GM12878 (cell line): ENCODE measurements around the gene PNISR. TPM values are rescaled to one million over a fixed set of nuclear protein-coding genes. Genes with fewer than 3 reads are reported as not detected.
A peak's percentile ranks its signal among the peaks of the same experiment; 100 is the strongest.

ENCODE experiments used
- BACH1 ChIP-seq: fragments of 450-650 bp; IDR thresholded peaks from 2 replicates; pipeline ENCODE4 v1.6.1; 2017; ENCODE audit warnings: mild to moderate bottlenecking, borderline replicate concordance
- BHLHE40 ChIP-seq, 2 experiments: fragments of 450-650 bp in 1 of 2; IDR thresholded peaks; 2 replicates each; pipeline ENCODE4 v1.6.1; 2011 to 2017; ENCODE audit warnings: low read depth in 2 of 2, borderline replicate concordance in 1 of 2, improper control_type of control experiment in 1 of 2, low read length in 1 of 2, mild to moderate bottlenecking in 1 of 2
- DPF2 ChIP-seq: fragments of 450-650 bp; IDR thresholded peaks from 2 replicates; pipeline ENCODE4 v1.6.1; 2017; ENCODE audit warnings: mild to moderate bottlenecking
- FOXK2 ChIP-seq: fragments of 450-650 bp; IDR thresholded peaks from 2 replicates; pipeline ENCODE4 v1.6.1; 2017; ENCODE audit warnings: mild to moderate bottlenecking, moderate library complexity
- FOXM1 ChIP-seq: IDR thresholded peaks from 2 replicates; pipeline ENCODE4 v1.6.1; 2012; ENCODE audit warnings: low read depth, mild to moderate bottlenecking, inconsistent platforms, low read length, moderate library complexity
- IKZF2 ChIP-seq, 2 experiments: fragments of 450-650 bp; IDR thresholded peaks; 2 replicates each; pipeline ENCODE4 v1.6.1; 2017; ENCODE audit warnings: mild to moderate bottlenecking in 2 of 2, moderate library complexity in 2 of 2
- JUNB ChIP-seq: IDR thresholded peaks from 2 replicates; pipeline ENCODE4 v1.6.1; 2016; ENCODE audit warnings: antibody characterized with exemption, mild to moderate bottlenecking
- MTA2 ChIP-seq: fragments of 450-650 bp; IDR thresholded peaks from 2 replicates; pipeline ENCODE4 v1.6.1; 2016; ENCODE audit warnings: low read depth, mild to moderate bottlenecking, moderate library complexity
- MXI1 ChIP-seq: fragments of 150-350 bp; IDR thresholded peaks from 2 replicates; pipeline ENCODE4 v1.6.1; 2011; ENCODE audit warnings: low read depth, mild to moderate bottlenecking, inconsistent platforms, low read length, improper control_type of control experiment
- NFIC ChIP-seq: IDR thresholded peaks from 2 replicates; pipeline ENCODE4 v1.6.1; 2012; ENCODE audit warnings: low read depth, mild to moderate bottlenecking, inconsistent platforms, low read length, moderate library complexity
- PBX3 ChIP-seq: IDR thresholded peaks from 2 replicates; pipeline ENCODE4 v1.6.1; 2011; ENCODE audit warnings: mild to moderate bottlenecking, low read depth, low read length, moderate library complexity; ENCODE audit not compliant: insufficient replicate concordance
- RUNX3 ChIP-seq: IDR thresholded peaks from 2 replicates; pipeline ENCODE4 v1.6.1; 2012; ENCODE audit warnings: low read length, inconsistent platforms
- USF2 ChIP-seq: IDR thresholded peaks from 2 replicates; pipeline ENCODE4 v1.6.1; 2011; ENCODE audit warnings: low read depth, low read length, improper control_type of control experiment, borderline replicate concordance
- ZNF274 ChIP-seq: IDR thresholded peaks from one replicate; pipeline ENCODE4 v1.8.0; 2011; ENCODE audit not compliant: insufficient read length, insufficient read depth
- ZNF687 ChIP-seq: fragments of 450-650 bp; IDR thresholded peaks from 2 replicates; pipeline ENCODE4 v1.6.1; 2017; ENCODE audit warnings: mild to moderate bottlenecking, moderate library complexity
- polyA plus RNA-seq, 11 experiments: library from polyadenylated mRNA; depleted of rRNA in 4 of 11; unstranded in 6 of 11; stranded (reverse) in 5 of 11; fragments of >200 nt; fragmentation: Nextera tagmentation in 4 of 11; fragmentation: Illumina TruSeq in 1 of 11; extraction: Ambion mirVana in 4 of 11; extraction: Trizol in 1 of 11; gene quantifications; 1 replicate in 1 of 11; 2 replicates in 10 of 11; pipeline versions ENCODE4 v1.2.1 to v1.2.3, GENCODE V29; 2011 to 2016; ENCODE audit warnings: inconsistent platforms in 2 of 11, missing spikeins in 2 of 11, low read depth in 1 of 11
- total RNA-seq, 4 experiments: library from RNA; depleted of rRNA in 3 of 4; stranded (reverse); fragments of >200 nt in 3 of 4; fragmentation: Illumina TruSeq in 1 of 4; extraction: Trizol in 1 of 4; gene quantifications; 2 replicates each; pipeline versions ENCODE4 v1.2.1 to v1.2.3, GENCODE V29; 2013 to 2021
- TF ChIP-seq, protein P1 (sequence below): fragments of 450-650 bp; IDR thresholded peaks from 2 replicates; pipeline ENCODE4 v1.6.1; 2017; ENCODE audit warnings: low read depth, mild to moderate bottlenecking, moderate library complexity
- TF ChIP-seq, protein P2 (sequence below): fragments of 450-650 bp; IDR thresholded peaks from 2 replicates; pipeline ENCODE4 v1.6.1; 2016; ENCODE audit warnings: mild to moderate bottlenecking

PNISR gene
- total and polyA plus RNA-seq, 10 of the 15 experiments (the other 5 are each of a cell fraction or from before 2014, with no cell fraction given) = 79.1 to 180 (median 105) TPM

DNA sequence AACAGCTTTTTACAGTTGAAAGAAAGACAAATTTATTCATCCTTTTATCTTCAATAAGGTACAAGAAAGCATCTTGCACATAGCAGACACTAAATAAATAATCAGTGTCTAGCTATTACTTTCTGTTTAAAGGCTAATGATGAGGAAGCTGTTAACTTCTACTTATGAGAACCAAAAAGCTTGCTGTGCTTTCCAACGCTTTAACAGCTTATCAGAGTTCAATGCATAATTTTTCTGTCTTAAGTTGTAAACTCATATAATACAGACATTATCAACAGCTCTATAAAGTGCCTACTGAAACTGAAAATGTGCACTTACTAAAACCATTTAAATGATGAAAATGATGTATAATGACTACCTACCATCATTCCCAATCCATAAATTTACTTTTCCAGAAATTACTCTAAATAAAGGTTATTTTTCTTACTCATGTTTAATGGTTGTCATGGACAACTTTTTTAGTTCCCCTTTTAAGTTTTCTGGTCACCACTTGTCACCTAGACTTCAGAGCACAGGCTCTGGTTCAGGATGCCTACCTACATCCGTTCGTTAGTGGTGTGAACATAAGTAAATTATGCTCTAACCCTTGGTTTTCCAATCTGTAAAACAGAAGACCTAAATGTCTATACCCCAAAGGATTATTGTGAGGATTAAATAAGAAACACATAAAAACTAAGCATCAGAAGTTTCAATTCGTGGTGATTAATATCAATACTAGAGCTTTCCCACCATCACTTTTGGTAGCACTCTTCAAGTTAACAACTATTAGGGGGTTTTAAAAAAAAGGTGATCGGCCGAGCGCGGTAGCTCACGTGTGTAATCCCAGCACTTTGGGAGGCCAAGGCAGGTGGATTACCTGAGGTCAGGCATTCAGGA is 8.0 kb downstream of the PNISR start (continued):
- TF ChIP-seq BHLHE40 (IDR thresholded peaks at IDR 0.05; ENCODE audit: borderline replicate concordance in 1 of 2, low read depth in 2 of 2, low read length in 1 of 2) (peak; percentile 59 to 87), USF2 (no peak), MTA2 (peak; percentile 53; the same call in 1 of the 2 replicates), FOXM1 (0 out of 2 replicates have a peak, but pooled peaks have one; percentile 21), DPF2 (peak; percentile 56), JUNB (peak; percentile 71), IKZF2 (IDR thresholded peaks at IDR 0.05) (peak; percentile 81 to 82), MXI1 (no peak), ZNF274 (no peak), PBX3 (no peak), RUNX3 (peak; percentile 37; the same call in 1 of the 2 replicates), ZNF687 (no peak), FOXK2 (no peak), BACH1 (0 out of 2 replicates have a peak, but pooled peaks have one; percentile 29), NFIC (peak; percentile 58; the same call in 1 of the 2 replicates)
- TF ChIP-seq, protein P1, sequence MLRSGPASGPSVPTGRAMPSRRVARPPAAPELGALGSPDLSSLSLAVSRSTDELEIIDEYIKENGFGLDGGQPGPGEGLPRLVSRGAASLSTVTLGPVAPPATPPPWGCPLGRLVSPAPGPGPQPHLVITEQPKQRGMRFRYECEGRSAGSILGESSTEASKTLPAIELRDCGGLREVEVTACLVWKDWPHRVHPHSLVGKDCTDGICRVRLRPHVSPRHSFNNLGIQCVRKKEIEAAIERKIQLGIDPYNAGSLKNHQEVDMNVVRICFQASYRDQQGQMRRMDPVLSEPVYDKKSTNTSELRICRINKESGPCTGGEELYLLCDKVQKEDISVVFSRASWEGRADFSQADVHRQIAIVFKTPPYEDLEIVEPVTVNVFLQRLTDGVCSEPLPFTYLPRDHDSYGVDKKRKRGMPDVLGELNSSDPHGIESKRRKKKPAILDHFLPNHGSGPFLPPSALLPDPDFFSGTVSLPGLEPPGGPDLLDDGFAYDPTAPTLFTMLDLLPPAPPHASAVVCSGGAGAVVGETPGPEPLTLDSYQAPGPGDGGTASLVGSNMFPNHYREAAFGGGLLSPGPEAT = peak; percentile 78
- TF ChIP-seq, protein P2, sequence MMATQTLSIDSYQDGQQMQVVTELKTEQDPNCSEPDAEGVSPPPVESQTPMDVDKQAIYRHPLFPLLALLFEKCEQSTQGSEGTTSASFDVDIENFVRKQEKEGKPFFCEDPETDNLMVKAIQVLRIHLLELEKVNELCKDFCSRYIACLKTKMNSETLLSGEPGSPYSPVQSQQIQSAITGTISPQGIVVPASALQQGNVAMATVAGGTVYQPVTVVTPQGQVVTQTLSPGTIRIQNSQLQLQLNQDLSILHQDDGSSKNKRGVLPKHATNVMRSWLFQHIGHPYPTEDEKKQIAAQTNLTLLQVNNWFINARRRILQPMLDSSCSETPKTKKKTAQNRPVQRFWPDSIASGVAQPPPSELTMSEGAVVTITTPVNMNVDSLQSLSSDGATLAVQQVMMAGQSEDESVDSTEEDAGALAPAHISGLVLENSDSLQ = peak; percentile 8; the same call in 1 of the 2 replicates
